CD4-positive, alpha-beta T cell treated with Interleukin-21 for 1 hour (primary cell): Measurements from ENCODE around the gene RDX.
"Not testable (repeated sequence)": the region's sequence is repeated elsewhere in the genome, so short reads cannot be mapped to it uniquely, and the experiment has no call there.

ENCODE experiments used
- DNase-seq: peaks from one replicate; pipeline ENCODE4 v3.0.0-alpha.2; 2020

The RDX gene

DNA sequence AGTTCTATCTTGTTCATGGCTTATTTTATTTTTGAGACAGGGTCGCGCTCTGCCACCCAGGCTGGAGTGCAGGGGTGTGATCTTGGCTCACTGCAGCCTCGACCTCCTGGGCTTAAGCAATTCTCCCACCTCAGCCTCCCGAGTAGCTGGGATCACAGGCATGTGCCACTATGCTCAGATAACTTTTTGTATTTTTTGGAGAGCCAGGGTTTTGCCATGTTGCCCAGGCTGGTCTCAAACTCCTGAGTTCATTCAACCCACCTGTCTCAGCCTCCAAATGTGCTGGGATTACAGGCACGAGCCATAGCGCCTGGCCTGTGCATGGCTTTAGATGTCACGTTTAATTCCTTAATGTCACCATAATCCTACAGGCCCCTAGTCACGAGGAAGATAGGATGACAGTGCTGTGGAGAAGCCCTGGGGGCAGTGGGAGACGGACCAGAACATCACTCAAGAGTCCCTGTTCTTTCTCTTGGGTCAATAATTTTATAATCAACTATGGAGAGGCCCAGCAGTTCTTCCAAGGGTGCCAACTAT is 99.5 kb downstream of the RDX start:
- no peak for DNase-seq

DNA sequence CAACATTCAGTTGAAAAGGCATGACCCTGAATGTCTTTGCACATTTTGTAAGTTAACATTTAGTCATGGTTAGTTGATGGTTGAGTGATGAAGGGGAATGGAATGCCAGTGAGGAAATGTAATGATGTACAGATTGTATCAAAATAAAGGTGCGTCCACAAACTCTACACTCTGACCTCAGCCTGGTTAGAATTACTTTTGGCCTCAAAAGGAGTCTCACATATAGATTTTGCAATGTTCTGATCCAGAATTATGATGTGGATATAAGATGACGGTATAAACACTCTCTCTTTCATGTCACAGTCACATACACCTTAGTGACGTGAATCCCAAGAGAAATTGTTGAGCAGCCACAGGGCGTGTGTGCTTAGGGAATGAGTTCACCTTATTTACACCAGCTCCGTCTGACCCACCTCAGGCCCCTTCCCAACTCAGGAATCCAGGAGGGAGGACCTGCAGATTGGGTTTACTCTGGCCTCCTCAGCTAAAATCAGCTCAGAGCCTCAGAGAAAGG is 100.1 kb downstream of the RDX start:
- DNase-seq, result no peak

GRCh38 chr11:110194211-110194766 is 102.1 kb downstream of the RDX start:
- not testable (repeated sequence) for DNase-seq

- DNase-seq, result peak; percentile 26
These were observed 103.7 kb downstream of the RDX start for GRCh38 chr11:110192604-110193282.

DNA sequence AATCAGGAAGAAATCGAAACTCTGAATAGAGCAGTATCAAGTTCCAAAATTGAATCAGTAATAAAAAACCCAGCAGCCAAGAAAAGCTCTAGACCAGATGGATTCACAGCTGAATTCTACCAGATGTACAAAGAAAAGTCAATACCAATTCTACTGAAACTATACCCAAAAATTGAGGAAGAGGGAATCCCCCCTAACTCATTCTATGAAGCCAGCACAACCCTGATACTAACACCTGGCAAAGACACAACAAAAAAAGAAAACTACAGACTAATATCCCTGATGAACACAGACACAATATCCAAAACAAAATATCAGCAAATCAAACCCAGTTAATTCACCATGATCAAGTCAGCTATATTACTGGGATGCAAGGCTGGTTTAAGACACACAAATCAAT is 105.5 kb downstream of the RDX start:
- no peak for DNase-seq

- DNase-seq, result no peak
These were observed 108.7 kb downstream of the RDX start for GRCh38 chr11:110187731-110188130.

GRCh38 chr11:110186867-110187266 is 109.5 kb downstream of the RDX start:
- no peak for DNase-seq

- DNase-seq, result no peak
These were observed 110.0 kb downstream of the RDX start for GRCh38 chr11:110186456-110186855.

DNA sequence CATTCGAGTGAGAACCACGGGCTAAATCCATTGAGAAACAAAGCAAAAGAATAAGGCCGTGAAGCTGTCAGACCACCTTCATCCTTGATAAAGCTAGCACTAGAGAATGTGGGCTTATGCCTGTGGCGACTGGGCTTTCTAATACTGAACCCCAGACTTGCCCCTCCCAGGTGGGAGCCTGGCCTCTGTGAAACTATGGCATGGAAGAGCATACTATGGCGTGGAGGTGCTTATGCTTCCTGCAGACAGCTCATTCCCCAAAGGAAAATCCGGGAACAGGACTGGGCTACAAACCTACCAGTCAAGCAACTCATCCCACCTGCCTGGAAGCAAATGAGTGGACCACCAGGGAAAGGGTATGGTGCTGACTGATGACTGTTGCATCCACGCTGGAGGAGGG is 110.8 kb downstream of the RDX start:
- no peak for DNase-seq

- no peak for DNase-seq
These were observed 111.3 kb downstream of the RDX start for GRCh38 chr11:110185121-110185591.

DNA sequence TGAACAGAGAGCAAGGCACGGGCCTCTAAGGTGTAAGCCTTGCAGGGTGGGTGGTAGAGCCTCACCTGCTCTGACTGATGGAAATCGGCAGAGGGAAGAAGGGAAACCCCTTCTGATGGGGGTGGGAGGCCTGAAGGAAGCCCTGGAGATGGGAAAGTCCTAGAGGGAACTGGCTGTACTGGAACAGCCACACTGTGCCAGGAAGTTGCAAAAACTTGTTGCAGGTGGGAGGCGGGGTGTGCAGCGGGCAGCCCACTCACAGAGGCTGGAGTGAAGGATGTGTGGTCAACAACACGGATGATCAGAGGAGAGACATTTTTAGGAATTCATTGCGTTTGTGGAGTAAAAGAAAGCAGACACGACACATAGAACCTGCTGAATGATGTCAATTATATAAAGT is 112.0 kb downstream of the RDX start:
- DNase-seq, result no peak

DNA sequence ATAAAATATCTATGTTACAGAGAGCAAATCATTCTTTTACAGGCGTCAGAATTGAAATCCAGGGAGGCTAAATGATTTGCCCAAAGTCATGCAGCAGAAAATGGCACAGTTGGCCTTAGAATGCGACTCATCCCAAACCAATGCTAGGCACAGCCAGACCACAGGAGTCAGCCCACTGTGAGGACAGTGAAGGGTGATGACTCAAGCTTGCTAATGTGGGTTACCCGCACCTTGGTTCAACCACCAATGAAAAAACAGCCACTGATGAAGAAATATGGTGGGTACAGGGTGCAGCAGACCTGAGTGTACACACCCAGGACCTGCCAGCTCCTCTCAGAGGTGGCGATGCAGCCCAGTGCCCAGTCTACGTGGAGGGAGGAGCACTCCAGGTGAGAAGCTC is 113.5 kb downstream of the RDX start:
- DNase-seq, result no peak

GRCh38 chr11:110179064-110179463 is 117.3 kb downstream of the RDX start:
- no peak for DNase-seq

- DNase-seq, result no peak
These were observed 119.3 kb downstream of the RDX start for GRCh38 chr11:110177086-110177456.

DNA sequence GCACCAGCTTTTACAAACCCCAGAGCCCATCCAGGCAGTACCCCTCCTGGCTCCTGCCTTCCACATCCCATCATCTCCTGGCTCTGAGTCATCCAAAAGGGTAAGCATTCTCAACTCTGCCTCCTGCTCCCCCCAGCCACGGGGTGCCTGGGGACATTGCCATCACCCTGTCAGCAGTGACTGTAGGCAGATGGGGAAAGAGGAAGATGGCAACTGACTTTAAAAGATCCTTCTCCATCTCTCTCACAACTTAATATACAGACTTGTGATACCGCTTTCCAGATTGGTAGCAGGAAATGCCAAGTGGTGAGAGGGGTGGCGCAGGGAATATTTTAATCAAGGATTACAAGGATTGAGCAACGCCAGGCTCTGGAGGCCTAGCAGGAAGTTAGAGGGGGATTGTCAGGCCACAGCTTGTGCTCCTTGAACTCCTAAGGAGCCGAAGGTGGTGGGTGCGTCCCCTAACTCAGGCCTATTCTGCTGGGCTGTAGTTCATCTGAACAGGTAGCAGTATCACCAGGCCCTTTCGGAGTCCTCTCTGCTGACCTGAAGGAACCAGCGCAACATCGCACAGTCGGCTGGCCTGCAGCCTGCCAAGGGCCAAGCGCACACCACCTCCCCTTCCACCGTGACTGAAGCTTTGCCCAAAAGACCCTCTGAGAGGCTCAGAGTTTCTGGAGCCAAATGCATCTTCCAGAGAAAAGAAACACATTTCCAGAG is 119.9 kb downstream of the RDX start:
- DNase-seq, result no peak

DNA sequence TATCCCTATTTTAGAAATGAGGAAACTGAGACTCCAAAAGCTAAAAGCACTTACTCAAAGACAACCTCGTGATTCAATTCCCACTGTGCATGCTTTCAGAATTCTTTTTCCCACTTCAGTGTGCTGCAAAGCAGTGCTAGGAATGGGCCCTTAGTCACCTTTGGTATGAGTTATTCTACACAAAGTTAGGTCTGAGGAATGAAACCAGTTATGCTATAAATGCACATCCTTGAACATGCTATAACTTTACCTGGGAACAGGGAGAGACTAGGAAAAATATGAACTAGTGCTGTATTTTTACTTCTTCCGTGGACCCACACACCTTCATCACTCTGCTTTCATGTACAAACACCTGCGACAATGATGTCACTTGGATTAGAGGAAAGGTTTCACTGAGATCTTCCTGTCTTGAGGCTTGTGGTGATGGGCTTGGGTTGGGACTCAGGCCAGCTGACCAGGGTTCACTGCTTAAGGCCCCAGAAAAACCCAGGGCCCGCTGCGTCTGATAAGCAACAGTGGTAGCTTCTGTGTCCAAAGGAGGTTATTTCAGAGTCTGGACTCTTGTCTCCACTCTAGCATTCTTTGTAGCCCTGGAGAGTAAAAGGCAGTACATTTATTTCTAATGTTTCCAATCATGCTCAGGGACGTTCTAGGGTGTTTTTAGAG is 121.6 kb downstream of the RDX start:
- DNase-seq, result no peak

- peak; percentile 56 for DNase-seq
These were observed 122.4 kb downstream of the RDX start for GRCh38 chr11:110173811-110174644.

- DNase-seq, result no peak
These were observed 123.8 kb downstream of the RDX start for GRCh38 chr11:110172468-110173065.

- no peak for DNase-seq
These were observed 126.7 kb downstream of the RDX start for GRCh38 chr11:110169738-110170137.

GRCh38 chr11:110168033-110168803 is 128.2 kb downstream of the RDX start:
- DNase-seq, result no peak
